HG03558 (cell line): ENCODE data around the gene PPM1A.

Experiments
- ATAC-seq: cut with Tn5 transposase; IDR thresholded peaks from one replicate; pipeline ENCODE4 v1.9.1; 2021; ENCODE audit warnings: moderate number of reproducible peaks; ENCODE audit not compliant: unreplicated experiment; ENCODE audit errors: extremely low read depth

Gene PPM1A

GRCh38 chr14:60225265-60225664 lies 23.8 kb upstream of the PPM1A start:
- ATAC-seq: no peak

- ATAC-seq: no peak
Observed at GRCh38 chr14:60226298-60226697, 22.7 kb upstream of the PPM1A start.

DNA sequence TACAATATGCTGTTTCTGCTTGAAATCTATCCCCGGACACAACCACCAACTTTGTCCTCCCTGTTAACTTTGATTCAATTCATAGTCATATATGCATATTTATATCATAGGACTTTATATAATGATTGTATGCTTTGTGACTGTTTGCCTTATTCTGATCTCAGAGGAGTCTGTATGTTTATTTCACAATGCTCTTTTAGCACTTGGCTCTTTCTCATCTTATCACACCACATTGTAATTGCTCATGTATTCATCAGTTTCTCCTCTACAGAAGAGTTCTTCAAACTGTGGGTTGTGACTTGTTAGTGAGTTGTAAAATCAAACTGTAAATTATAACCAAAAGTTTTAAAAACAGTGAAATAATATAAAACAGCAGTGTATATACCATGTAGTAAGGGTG lies 21.7 kb upstream of the PPM1A start:
- ATAC-seq: no peak

GRCh38 chr14:60229614-60230013 lies 19.4 kb upstream of the PPM1A start:
- no peak for ATAC-seq

DNA sequence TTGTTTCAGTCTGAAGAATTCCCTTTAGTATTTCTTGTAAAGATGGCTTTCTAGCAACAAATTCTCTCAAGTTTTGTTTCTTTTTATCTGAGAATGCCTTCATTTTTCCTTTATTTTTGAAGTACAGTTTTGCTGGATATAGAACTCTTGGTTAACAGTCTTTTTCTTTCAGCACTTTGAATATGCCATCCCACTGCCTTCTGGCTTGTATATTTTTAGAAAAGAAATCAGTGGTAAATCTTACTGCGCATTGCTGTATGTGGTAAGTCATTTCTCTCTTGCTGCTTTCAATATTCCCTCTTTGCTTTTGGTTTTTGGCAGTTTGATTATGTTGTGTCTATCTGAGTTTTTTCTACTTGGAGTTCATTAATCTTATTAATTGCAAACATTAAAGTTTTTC lies 16.8 kb upstream of the PPM1A start:
- ATAC-seq: no peak

DNA sequence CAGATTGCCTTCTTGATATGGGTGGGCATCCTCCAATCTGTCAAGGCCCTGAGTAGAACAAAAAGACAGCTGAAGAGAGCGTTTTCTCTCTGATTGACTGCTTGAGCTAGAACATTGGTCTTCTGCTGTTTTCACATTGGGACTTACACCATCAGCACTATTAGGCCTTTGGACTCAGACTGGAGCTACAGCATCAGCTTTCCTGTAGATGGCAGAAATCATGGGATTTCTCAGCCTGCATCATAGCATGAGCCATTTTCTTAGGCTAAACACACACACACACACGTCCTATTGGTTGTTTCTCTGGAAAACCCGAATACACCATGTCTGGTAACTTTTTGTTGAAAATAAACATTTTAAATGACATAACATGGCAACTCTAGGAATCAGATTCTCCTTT lies 15.8 kb upstream of the PPM1A start:
- ATAC-seq: no peak

DNA sequence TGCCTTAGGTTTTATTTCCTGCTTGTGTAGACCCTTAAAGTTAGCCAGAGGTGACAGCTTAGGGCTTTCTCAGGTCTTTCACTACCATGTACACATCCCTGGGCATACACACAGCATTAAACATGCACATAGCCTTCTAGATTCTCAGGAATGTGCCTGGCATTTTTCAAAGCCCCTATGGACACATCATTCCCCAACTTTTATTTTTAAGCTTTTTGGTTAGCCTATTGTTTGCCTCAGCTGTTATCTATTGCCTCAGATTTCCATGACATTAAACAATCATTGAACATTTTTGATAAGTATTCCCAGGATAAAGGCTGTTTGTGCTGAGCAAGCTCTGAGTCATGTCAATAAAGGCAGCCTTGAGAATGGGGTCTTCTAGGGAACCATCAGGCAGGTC lies 15.1 kb upstream of the PPM1A start:
- no peak for ATAC-seq

GRCh38 chr14:60235440-60235839 lies 13.6 kb upstream of the PPM1A start:
- ATAC-seq: no peak

- no peak for ATAC-seq
Observed at GRCh38 chr14:60238955-60239354, 10.1 kb upstream of the PPM1A start.

DNA sequence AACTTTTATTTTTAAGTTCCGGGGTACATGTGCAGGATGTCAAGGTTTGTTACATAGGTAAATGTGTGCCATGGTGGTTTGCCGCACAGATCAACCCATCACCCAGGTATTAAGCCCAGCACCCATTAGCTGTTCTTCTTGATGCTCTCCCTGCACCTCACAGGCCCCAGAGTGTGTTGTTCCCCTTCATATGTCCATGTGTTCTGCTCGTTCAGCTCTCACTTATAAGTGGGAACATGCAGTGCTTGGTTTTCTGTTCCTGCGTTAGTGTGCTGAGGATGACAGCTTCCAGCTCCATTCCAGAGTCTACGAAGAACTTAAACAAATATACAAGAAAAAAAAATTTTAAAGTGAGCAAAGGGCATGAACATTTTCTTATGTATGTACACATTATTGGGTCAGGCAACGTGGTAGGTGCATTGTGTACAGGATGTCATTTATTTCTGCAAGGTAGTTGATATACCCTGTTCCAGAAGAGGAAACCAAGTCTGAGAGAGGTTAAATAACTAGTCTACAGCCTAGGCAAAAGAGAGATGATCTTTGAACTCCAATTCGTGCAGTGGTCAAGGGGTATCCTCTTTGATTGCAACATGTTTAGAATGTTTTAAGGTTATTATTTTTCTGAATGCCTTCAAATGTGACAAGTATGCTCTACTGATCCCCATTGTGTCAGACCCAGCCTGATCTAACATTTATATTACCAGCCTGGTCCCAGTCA lies 8.7 kb upstream of the PPM1A start:
- ATAC-seq: no peak

GRCh38 chr14:60241091-60241490 lies 7.9 kb upstream of the PPM1A start:
- ATAC-seq: no peak

- no peak for ATAC-seq
Observed at GRCh38 chr14:60242429-60242828, 6.6 kb upstream of the PPM1A start.

DNA sequence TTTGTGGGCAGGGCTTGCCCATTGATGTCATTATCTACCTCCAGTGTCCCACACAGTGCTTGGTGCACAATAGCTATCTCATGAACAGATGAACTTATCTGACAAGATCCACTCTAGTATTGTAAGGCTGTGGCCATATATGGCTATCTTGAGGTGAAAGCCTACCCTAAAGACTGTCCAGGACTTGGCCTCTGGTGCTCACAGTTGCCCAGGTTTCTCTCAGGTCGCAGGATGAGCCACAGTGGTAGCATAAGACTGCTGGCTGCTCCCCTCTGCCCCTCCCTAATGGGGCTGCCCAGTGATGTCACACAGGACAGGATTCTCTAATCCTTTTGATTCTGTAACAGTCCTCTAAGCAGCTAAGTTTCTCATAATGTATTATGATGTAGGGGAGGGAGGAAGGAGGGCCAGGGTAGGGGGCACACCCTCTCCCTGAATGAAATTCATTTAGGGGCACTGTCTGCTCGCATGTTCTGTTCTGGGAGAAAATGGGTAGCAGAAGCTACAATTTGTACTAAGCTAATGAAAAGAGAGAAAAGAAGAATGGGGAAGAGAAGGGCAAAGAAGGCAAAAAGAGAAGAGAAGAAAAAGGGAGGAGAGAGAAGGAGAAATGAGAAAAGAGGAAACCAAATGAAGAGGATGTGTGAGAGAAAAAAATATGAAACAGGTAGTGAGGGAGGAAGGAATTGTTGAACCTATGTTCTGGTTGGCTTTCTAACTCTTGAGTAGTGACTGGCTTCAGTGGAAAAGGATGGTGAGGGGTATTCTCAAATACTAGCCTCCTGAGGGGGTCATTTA lies 3.4 kb upstream of the PPM1A start:
- ATAC-seq: no peak

DNA sequence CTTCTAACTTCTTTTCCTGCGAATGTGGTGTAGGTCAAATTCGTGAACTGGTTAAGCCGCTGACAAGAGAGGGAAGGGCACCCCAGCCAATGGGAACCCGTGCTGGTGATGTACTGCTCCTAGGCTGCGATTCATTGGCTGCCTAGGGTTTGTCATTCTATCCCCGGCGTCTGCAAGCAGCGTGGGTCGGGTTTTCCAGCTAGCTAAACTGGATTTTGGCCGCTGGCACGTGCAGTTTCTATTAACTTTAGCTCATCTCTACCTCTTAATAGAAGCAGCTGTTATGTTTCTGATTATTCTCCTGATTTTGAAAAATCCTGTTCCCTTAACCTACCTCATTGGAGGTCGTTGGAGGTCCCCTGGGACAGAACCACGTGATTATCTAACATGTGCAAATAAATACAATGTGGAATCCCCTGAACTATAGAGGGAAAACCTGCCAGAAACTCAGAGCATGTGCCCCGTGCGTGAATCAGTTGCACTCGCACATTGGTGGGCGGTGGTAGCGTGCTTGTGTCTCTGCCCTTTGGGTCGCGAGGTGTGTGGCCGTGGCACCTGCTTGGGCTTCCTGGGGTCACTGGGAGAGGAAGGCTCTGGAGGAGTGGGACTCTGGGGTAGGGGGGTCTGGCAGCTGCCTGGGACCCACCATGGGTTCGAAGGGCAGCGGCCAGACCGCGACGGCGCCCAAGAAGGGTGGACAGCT lies 876 bp upstream of the PPM1A start:
- ATAC-seq: peak; percentile 61

DNA sequence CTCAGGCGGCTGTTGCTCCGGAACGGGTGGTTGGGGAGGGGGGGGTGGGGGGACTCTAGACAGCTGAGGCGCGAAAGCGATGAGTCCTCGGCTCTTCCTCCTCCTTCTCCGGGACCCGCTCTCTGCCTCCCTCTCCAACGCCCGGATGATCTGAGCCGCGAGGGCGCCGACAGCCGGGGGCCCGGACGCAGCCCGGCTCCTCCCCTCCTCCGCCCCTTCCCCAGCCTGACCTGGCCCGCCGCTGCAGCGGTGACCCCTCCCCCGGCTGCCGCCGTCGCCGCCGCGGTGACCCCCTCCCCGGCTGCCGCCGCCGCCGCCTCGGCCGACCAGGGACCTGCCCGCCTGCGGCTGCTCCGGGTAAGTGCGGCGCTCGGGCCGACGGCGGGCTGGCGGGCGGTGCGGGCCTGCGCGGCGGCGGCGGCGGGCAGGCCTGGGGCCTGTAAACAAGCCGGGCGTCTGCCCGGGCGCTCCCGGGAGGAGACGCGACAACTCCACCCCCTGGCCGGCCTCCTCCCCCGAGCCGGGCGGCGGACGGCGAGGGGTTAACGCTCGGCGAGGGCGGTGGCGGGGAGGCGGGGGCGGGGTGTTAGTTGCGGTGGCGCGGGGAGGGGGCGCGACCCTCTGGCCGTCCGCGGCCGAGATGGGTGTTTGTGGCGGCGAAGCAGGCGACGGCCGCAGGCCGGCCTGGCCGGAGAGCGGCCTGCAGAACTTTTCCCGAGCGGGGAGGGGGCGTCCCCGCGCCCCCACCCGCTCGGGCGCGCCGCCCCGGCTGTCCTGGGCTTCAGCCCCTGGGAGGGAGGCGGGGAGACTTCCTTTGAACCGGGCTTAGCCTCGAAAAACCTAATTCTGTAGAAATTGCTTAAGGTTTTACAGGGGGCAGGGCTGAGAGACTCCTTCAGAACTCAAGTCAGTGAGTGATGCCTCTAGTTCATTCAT lies 568 bp downstream of the PPM1A start:
- no peak for ATAC-seq

DNA sequence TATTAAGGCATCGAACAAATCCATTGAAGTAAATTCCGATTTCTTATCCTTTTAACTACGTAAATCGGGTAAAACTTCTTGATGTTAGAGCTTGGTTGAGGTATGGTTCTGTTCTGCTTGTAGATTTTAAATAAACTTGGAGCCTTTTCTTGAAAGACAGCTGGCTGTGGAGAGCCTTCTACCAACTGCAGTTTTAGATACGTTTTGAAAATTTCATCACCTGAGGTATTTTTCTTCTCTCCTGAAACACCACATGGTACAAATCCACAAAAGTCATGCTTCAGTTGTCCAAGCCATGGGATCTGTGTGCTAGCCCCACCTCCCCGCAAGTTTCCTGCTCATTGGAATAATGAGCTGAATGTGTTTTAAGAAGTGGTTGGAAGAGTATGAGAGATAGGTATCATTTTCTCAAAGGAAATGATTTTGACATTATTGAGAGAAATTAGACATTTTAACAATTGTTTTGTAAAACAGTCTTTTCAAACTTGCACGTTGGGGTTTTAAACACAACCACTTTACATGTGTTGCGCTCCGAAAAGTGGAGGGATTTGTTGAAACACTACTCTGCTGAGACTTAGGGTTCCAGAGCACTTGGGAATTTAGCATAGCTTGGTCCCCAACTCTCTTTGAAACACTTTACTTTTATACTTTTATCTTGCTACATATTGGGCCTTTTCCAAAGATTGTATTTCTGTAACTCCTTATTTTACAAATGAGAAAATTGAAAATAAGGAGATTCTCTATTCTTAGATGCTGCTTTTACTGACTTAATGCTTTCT lies 1.4 kb downstream of the PPM1A start:
- ATAC-seq: no peak

DNA sequence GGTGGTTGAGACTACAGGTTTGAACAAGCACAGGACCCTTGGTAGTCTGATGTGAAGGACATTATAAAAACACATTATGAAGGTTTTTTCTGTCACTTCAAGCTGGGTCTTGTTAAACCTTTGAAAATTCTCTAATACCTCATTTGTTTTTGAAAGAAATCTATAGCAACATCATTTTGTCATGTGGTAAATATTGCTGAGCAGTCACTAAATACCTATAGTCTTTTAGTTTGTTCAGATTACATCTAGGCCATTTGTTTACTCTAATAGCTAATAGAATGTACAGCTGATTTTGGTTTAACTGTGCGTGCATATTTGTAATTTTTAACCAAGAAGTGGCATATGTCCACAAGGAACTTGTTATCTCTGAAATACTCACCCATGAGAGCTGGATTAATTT lies 2.9 kb downstream of the PPM1A start:
- no peak for ATAC-seq

DNA sequence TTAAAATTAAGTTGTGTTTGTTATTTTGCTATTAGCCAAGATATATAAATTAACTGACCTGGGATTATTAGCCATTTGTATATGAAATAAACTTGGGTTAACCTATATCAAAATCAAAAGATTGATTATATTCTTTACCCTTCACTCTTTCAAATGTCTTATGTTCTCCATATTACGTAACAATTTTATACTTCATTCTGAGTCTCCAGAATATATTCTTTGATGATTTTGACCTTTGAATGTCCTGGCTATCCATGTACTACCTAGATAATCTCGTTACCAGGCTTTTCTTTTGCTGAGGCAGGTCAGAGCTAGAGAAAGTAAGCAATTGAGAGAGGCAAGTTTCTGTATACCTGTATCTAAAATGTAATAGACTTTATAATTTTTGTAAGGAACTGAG lies 3.6 kb downstream of the PPM1A start:
- ATAC-seq: no peak

DNA sequence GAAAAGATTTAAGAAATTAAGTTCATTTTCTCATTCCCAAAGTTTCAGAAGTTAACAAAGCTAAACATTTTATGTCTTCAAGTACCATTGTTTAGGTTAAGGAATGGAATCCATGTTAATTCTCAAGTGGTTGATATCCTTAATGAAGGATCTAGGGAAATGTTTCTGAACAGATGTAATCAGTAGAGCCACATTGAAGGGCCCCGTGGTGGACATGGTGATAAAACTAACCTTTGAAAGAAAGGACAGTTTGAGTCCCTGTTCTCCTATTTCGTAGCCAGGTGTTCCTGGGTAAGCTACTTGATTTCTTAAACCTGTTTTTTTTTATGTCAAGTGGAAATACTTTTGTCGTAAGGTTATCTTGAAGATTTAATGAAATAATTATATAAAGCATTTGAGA lies 4.6 kb downstream of the PPM1A start:
- no peak for ATAC-seq

- no peak for ATAC-seq
Observed at GRCh38 chr14:60254176-60254575, 5.2 kb downstream of the PPM1A start.
